ENCODE measurements around the gene NEMP1. TPM values are rescaled to one million over a fixed set of nuclear protein-coding genes. Genes with fewer than 3 reads are reported as not detected.
"Not testable (repeated sequence)": the region's sequence is repeated elsewhere in the genome, so short reads cannot be mapped to it uniquely, and the experiment has no call there.

The NEMP1 gene
- total RNA-seq, 1 donor, result 25.0 TPM

- DNase-seq (ENCODE audit: low read depth), result peak; percentile 84
- no peak overlapping the region for H3K4me3 ChIP-seq (ENCODE audit: low read depth, low read length)
- peak; percentile 97 for TF ChIP-seq CTCF (IDR thresholded peaks at IDR 0.05; ENCODE audit: insufficient read depth, low read length)
These were observed 45.8 kb upstream of the NEMP1 start for GRCh38 chr12:57124261-57124877.

GRCh38 chr12:57123813-57124212 lies 45.2 kb upstream of the NEMP1 start:
- DNase-seq (ENCODE audit: low read depth), result no peak
- H3K4me3 ChIP-seq (ENCODE audit: low read depth, low read length), result no peak overlapping the region
- no peak for TF ChIP-seq CTCF (IDR thresholded peaks at IDR 0.05; ENCODE audit: insufficient read depth, low read length)

- not testable (repeated sequence) for H3K4me3 ChIP-seq (ENCODE audit: low read depth, low read length); DNase-seq (ENCODE audit: low read depth)
These were observed 42.1 kb upstream of the NEMP1 start for GRCh38 chr12:57120718-57121117.

- peak; percentile 47 for DNase-seq (ENCODE audit: low read depth)
- H3K4me3 ChIP-seq (ENCODE audit: low read depth, low read length), result no peak overlapping the region
- TF ChIP-seq CTCF (IDR thresholded peaks at IDR 0.05; ENCODE audit: insufficient read depth, low read length), result no peak
These were observed 40.9 kb upstream of the NEMP1 start for GRCh38 chr12:57119294-57120085.

- no peak for TF ChIP-seq CTCF (IDR thresholded peaks at IDR 0.05; ENCODE audit: insufficient read depth, low read length)
- no peak overlapping the region for H3K4me3 ChIP-seq (ENCODE audit: low read depth, low read length)
- no peak for DNase-seq (ENCODE audit: low read depth)
These were observed 40.2 kb upstream of the NEMP1 start for GRCh38 chr12:57118711-57119271.

- no peak overlapping the region for H3K4me3 ChIP-seq (ENCODE audit: low read depth, low read length)
- TF ChIP-seq CTCF (IDR thresholded peaks at IDR 0.05; ENCODE audit: insufficient read depth, low read length), result no peak
- DNase-seq (ENCODE audit: low read depth), result no peak
These were observed 38.1 kb upstream of the NEMP1 start for GRCh38 chr12:57116580-57117281.

All from fibroblast of the aortic adventitia (primary cell).